Ectodermal cell (in vitro differentiated cells): ENCODE results near the gene MICA.
"Not testable (repeated sequence)": the region's sequence is repeated elsewhere in the genome, so short reads cannot be mapped to it uniquely, and the experiment has no call there.

Experiments
- H3K27ac ChIP-seq: 2 replicates; pipeline ENCODE4 v1.7.0; 2013; ENCODE audit warnings: mild to moderate bottlenecking, low read depth, low read length; ENCODE audit not compliant: insufficient read depth, poor library complexity, severe bottlenecking
- H3K27me3 ChIP-seq: 2 replicates; pipeline ENCODE4 v1.7.0; 2013; ENCODE audit warnings: mild to moderate bottlenecking, low read length; ENCODE audit not compliant: insufficient read depth, control insufficient read depth, poor library complexity, severe bottlenecking
- H3K36me3 ChIP-seq: one replicate; pipeline ENCODE4 v1.7.0; 2013; ENCODE audit warnings: low read length; ENCODE audit not compliant: control insufficient read depth, insufficient read depth
- H3K4me1 ChIP-seq: one replicate; pipeline ENCODE4 v1.7.0; 2013; ENCODE audit warnings: low read length; ENCODE audit not compliant: control insufficient read depth, insufficient read depth
- H3K4me3 ChIP-seq: 2 replicates; pipeline ENCODE4 v1.7.0; 2013; ENCODE audit warnings: low read depth, low read length, control low read depth; ENCODE audit not compliant: insufficient read depth
- H3K9me3 ChIP-seq: 2 replicates; pipeline ENCODE4 v1.7.0; 2013; ENCODE audit warnings: mild to moderate bottlenecking, low read length, moderate library complexity; ENCODE audit not compliant: control insufficient read depth
- WGBS, 2 experiments: methylation state at CpG; one replicate each; pipeline ENCODE4 v1.1.7; 2013; ENCODE audit warnings: missing lambda C conversion rate in 2 of 2; 5-methylcytosine and 5-hydroxymethylcytosine counted together

Gene MICA

GRCh38 chr6:31452859-31453258 is 49.5 kb downstream of the MICA start:
- Histone ChIP-seq H3K4me3 (no peak overlapping the region), H3K27ac (no peak overlapping the region), H3K4me1 (no peaks in the 10 kb centered on the region), H3K36me3 (no peaks in the 10 kb centered on the region), H3K9me3 (no peaks in the 10 kb centered on the region), H3K27me3 (no peaks in the 10 kb centered on the region)

GRCh38 chr6:31453259-31453658 is 49.9 kb downstream of the MICA start:
- Histone ChIP-seq H3K4me1 (no peaks in the 10 kb centered on the region), H3K36me3 (no peaks in the 10 kb centered on the region), H3K9me3 (no peaks in the 10 kb centered on the region), H3K4me3 (no peak overlapping the region), H3K27me3 (no peaks in the 10 kb centered on the region), H3K27ac (no peak overlapping the region)
- WGBS, 2 experiments, result 76 to 85% methylated on average over 1 to 2 of the region's 2 CpGs

GRCh38 chr6:31459864-31460263 is 56.5 kb downstream of the MICA start:
- H3K4me1 ChIP-seq, H3K27ac ChIP-seq, H3K36me3 ChIP-seq, H3K4me3 ChIP-seq, H3K9me3 ChIP-seq: not testable (repeated sequence)
- peaks cover 13% of the 10 kb centered on the region for H3K27me3 ChIP-seq
- 78 to 97% methylated on average over 4 of the region's 5 CpGs for WGBS, 2 experiments

- Histone ChIP-seq H3K4me3 (no peak overlapping the region), H3K27ac (no peak overlapping the region), H3K27me3 (peaks cover 13% of the 10 kb centered on the region), H3K4me1 (no peaks in the 10 kb centered on the region), H3K9me3 (no peaks in the 10 kb centered on the region), H3K36me3 (no peaks in the 10 kb centered on the region)
- WGBS, 2 experiments, result 93 to 98% methylated on average over 5 of the region's 5 CpGs
Measured at GRCh38 chr6:31460361-31461025, 57.1 kb downstream of the MICA start.

- Histone ChIP-seq H3K4me1 (no peaks in the 10 kb centered on the region), H3K9me3 (no peaks in the 10 kb centered on the region), H3K27me3 (peaks cover 13% of the 10 kb centered on the region), H3K4me3 (no peak overlapping the region), H3K36me3 (no peaks in the 10 kb centered on the region), H3K27ac (no peak overlapping the region)
- WGBS, 2 experiments, result 72 to 76% methylated on average over 11 of the region's 11 CpGs
Measured at GRCh38 chr6:31462026-31462963, 58.9 kb downstream of the MICA start.

- peak overlapping the region; percentile 11 for H3K4me3 ChIP-seq
- 31 to 35% methylated on average over 26 to 29 of the region's 29 CpGs for WGBS, 2 experiments
- no peaks in the 10 kb centered on the region for H3K9me3 ChIP-seq
- peaks cover 13% of the 10 kb centered on the region for H3K27me3 ChIP-seq
- no peaks in the 10 kb centered on the region for H3K4me1 ChIP-seq
- H3K36me3 ChIP-seq, result no peaks in the 10 kb centered on the region
- H3K27ac ChIP-seq, result no peak overlapping the region
Measured at GRCh38 chr6:31462964-31463870, 59.8 kb downstream of the MICA start.

- Histone ChIP-seq H3K4me3 (no peak overlapping the region), H3K4me1 (no peaks in the 10 kb centered on the region), H3K9me3 (no peaks in the 10 kb centered on the region), H3K36me3 (no peaks in the 10 kb centered on the region), H3K27ac (no peak overlapping the region), H3K27me3 (peaks cover 13% of the 10 kb centered on the region)
- 92 to 93% methylated on average over 7 of the region's 7 CpGs for WGBS, 2 experiments
Measured at GRCh38 chr6:31464252-31465184, 61.1 kb downstream of the MICA start.
